SU-DHL-6 (cell line): Measurements from ENCODE around the gene PRXL2B.

Experiments
- EZH2phosphoT487 ChIP-seq: fragments of 200-600 bp; sonication (generic), shearing (Covaris generic); conservative IDR thresholded peaks from 2 replicates; pipeline ENCODE4 v1.6.1; 2018; ENCODE audit warnings: mild to moderate bottlenecking, antibody characterized with exemption, low read length, moderate library complexity, mixed read lengths
- TF ChIP-seq, protein P1 (sequence below): fragments of 200-600 bp; sonication (generic); IDR thresholded peaks from one replicate; pipeline ENCODE4 v1.5.1; 2017; ENCODE audit warnings: antibody characterized with exemption, mild to moderate bottlenecking, low read length, moderate library complexity; ENCODE audit not compliant: insufficient read depth, poor library complexity, severe bottlenecking

DNA sequence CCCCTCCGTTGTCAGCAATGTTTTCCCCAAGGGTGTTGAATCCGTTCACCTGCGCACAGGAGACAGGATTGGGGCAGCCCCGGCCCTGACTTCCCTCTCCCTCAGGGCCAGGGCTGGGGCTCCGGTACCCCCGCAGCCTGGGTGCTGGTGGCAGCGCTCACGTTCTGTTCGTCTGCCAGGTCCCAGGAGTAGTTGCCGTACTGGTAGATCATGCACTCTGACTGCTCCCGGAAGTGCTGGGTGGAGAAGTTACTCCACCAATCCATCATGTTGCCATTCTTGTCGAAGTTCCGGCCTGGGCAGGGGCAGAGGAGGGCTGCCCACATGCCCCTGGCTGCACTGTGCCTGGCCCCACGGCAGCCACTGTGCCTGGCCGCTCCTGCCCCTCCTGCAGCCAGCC is 6.1 kb downstream of the PRXL2B start:
- TF ChIP-seq, protein P1, sequence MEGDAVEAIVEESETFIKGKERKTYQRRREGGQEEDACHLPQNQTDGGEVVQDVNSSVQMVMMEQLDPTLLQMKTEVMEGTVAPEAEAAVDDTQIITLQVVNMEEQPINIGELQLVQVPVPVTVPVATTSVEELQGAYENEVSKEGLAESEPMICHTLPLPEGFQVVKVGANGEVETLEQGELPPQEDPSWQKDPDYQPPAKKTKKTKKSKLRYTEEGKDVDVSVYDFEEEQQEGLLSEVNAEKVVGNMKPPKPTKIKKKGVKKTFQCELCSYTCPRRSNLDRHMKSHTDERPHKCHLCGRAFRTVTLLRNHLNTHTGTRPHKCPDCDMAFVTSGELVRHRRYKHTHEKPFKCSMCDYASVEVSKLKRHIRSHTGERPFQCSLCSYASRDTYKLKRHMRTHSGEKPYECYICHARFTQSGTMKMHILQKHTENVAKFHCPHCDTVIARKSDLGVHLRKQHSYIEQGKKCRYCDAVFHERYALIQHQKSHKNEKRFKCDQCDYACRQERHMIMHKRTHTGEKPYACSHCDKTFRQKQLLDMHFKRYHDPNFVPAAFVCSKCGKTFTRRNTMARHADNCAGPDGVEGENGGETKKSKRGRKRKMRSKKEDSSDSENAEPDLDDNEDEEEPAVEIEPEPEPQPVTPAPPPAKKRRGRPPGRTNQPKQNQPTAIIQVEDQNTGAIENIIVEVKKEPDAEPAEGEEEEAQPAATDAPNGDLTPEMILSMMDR = no peak
- no peak for TF ChIP-seq EZH2phosphoT487
